Measurements from ENCODE around the gene ABHD16A.
A peak's percentile ranks its signal among the peaks of the same experiment; 100 is the strongest.

Gene ABHD16A

GRCh38 chr6:31651602-31652191 is 51.4 kb downstream of the ABHD16A start:
- Mint-ChIP-seq H3K27me3 (no peaks in the 10 kb centered on the region), H3K4me3 (peak overlapping the region; percentile 98), H3K9me3 (no peaks in the 10 kb centered on the region), H3K36me3 (peaks cover 54% of the 10 kb centered on the region), H3K4me1 (peaks cover 54% of the 10 kb centered on the region), H3K27ac (peak overlapping the region; percentile 99)
- no peak for DNase-seq
- CTCF ChIA-PET: interaction anchor here (0.7 to 2.4 kb wide), 6 partner anchors 12 to 154 kb away, joined by 3 to 9 read pairs (median 3); partner anchors contain the start of gene ATP6V1G2

GRCh38 chr6:31645325-31645724 is 57.8 kb downstream of the ABHD16A start:
- CTCF ChIA-PET: no interaction called here
- Mint-ChIP-seq H3K27ac (no peak overlapping the region), H3K4me1 (peaks cover 14% of the 10 kb centered on the region), H3K9me3 (no peaks in the 10 kb centered on the region), H3K4me3 (no peak overlapping the region), H3K36me3 (peaks cover 65% of the 10 kb centered on the region), H3K27me3 (no peaks in the 10 kb centered on the region)
- no peak for DNase-seq

- peaks cover 63% of the 10 kb centered on the region for H3K36me3 Mint-ChIP-seq
- no peaks in the 10 kb centered on the region for H3K27me3 Mint-ChIP-seq
Measured at GRCh38 chr6:31643818-31644454, 59.2 kb downstream of the ABHD16A start.

GRCh38 chr6:31642798-31643570 is 60.1 kb downstream of the ABHD16A start:
- peaks cover 60% of the 10 kb centered on the region for H3K36me3 Mint-ChIP-seq
- CTCF ChIA-PET: interaction anchor here (0.6 kb wide), 1 partner anchor 172 kb away, joined by 3 read pairs; no protein-coding TSS in a partner anchor
- no peak overlapping the region for H3K27ac Mint-ChIP-seq
- DNase-seq: no peak
- H3K27me3 Mint-ChIP-seq: no peaks in the 10 kb centered on the region
- no peaks in the 10 kb centered on the region for H3K9me3 Mint-ChIP-seq
- no peak overlapping the region for H3K4me3 Mint-ChIP-seq
- H3K4me1 Mint-ChIP-seq: peaks cover 4% of the 10 kb centered on the region

More at GRCh38 chr6:31643818-31644454, 59.2 kb downstream of the ABHD16A start:
- DNase-seq: no peak
- CTCF ChIA-PET: no interaction called here
- H3K4me1 Mint-ChIP-seq: peaks cover 7% of the 10 kb centered on the region
- no peaks in the 10 kb centered on the region for H3K9me3 Mint-ChIP-seq
- no peak overlapping the region for H3K27ac Mint-ChIP-seq
- H3K4me3 Mint-ChIP-seq: no peak overlapping the region

- H3K27me3 Mint-ChIP-seq: no peaks in the 10 kb centered on the region
- peaks cover 4% of the 10 kb centered on the region for H3K4me1 Mint-ChIP-seq
- H3K27ac Mint-ChIP-seq: peak overlapping the region; percentile 70
- no peak for DNase-seq
- no peaks in the 10 kb centered on the region for H3K9me3 Mint-ChIP-seq
- peaks cover 61% of the 10 kb centered on the region for H3K36me3 Mint-ChIP-seq
- no peak overlapping the region for H3K4me3 Mint-ChIP-seq
- CTCF ChIA-PET: no interaction called here
Measured at GRCh38 chr6:31641370-31641769, 61.8 kb downstream of the ABHD16A start.

GRCh38 chr6:31640612-31641011 is 62.5 kb downstream of the ABHD16A start:
- Mint-ChIP-seq H3K4me1 (peaks cover 4% of the 10 kb centered on the region), H3K27ac (peak overlapping the region; percentile 49), H3K9me3 (no peaks in the 10 kb centered on the region), H3K36me3 (peaks cover 63% of the 10 kb centered on the region), H3K4me3 (no peak overlapping the region), H3K27me3 (no peaks in the 10 kb centered on the region)
- CTCF ChIA-PET: interaction anchor here (1.0 kb wide), 1 partner anchor 11 kb away, joined by 3 read pairs; no protein-coding TSS in a partner anchor
- no peak for DNase-seq

GRCh38 chr6:31639449-31639861 is 63.7 kb downstream of the ABHD16A start:
- Mint-ChIP-seq H3K4me1 (no peaks in the 10 kb centered on the region), H3K36me3 (peaks cover 58% of the 10 kb centered on the region), H3K4me3 (no peak overlapping the region), H3K27me3 (no peaks in the 10 kb centered on the region), H3K9me3 (no peaks in the 10 kb centered on the region), H3K27ac (no peak overlapping the region)
- no peak for DNase-seq
- CTCF ChIA-PET: interaction anchor here (1.0 to 1.1 kb wide), 2 partner anchors 10 to 51 kb away, joined by 3 read pairs; no protein-coding TSS in a partner anchor

- H3K4me1 Mint-ChIP-seq: no peaks in the 10 kb centered on the region
- CTCF ChIA-PET: interaction anchor here (1.1 kb wide), 1 partner anchor 52 kb away, joined by 3 read pairs; no protein-coding TSS in a partner anchor
- no peak overlapping the region for H3K27ac Mint-ChIP-seq
- no peak for DNase-seq
- H3K4me3 Mint-ChIP-seq: no peak overlapping the region
- no peaks in the 10 kb centered on the region for H3K9me3 Mint-ChIP-seq
- H3K36me3 Mint-ChIP-seq: peaks cover 60% of the 10 kb centered on the region
- no peaks in the 10 kb centered on the region for H3K27me3 Mint-ChIP-seq
Measured at GRCh38 chr6:31639043-31639442, 64.1 kb downstream of the ABHD16A start.

Data from activated naive CD4-positive, alpha-beta T cell treated with anti-CD3 and anti-CD28 coated beads, Interleukin-2, amount 10 ng/mL, durations not matched to agents 7 days and 5 days (primary cell).